Ishikawa (cell line): ENCODE measurements around the gene CROCC2.

Source experiments
- CEBPB ChIP-seq: IDR thresholded peaks from 2 replicates; pipeline ENCODE4 v1.6.1; 2012
- EGR1 ChIP-seq: IDR thresholded peaks from 2 replicates; pipeline ENCODE4 v1.6.1; 2012
- NFIC ChIP-seq: IDR thresholded peaks from 2 replicates; pipeline ENCODE4 v1.6.1; 2012
- RAD21 ChIP-seq: IDR thresholded peaks from 2 replicates; pipeline ENCODE4 v1.6.1; 2012; ENCODE audit warnings: low read depth
- TEAD4 ChIP-seq: IDR thresholded peaks from 2 replicates; pipeline ENCODE4 v1.6.1; 2012
- YY1 ChIP-seq: IDR thresholded peaks from 2 replicates; pipeline ENCODE4 v1.6.1; 2012; ENCODE audit warnings: low read depth
- ZBTB7A ChIP-seq: IDR thresholded peaks from 2 replicates; pipeline ENCODE4 v1.6.1; 2012; ENCODE audit warnings: low read depth
- TF ChIP-seq, protein P1 (sequence below): IDR thresholded peaks from 2 replicates; pipeline ENCODE4 v1.6.1; 2012; ENCODE audit warnings: low read depth, mild to moderate bottlenecking
- TF ChIP-seq, protein P2 (sequence below): IDR thresholded peaks from 2 replicates; pipeline ENCODE4 v1.6.1; 2012

DNA sequence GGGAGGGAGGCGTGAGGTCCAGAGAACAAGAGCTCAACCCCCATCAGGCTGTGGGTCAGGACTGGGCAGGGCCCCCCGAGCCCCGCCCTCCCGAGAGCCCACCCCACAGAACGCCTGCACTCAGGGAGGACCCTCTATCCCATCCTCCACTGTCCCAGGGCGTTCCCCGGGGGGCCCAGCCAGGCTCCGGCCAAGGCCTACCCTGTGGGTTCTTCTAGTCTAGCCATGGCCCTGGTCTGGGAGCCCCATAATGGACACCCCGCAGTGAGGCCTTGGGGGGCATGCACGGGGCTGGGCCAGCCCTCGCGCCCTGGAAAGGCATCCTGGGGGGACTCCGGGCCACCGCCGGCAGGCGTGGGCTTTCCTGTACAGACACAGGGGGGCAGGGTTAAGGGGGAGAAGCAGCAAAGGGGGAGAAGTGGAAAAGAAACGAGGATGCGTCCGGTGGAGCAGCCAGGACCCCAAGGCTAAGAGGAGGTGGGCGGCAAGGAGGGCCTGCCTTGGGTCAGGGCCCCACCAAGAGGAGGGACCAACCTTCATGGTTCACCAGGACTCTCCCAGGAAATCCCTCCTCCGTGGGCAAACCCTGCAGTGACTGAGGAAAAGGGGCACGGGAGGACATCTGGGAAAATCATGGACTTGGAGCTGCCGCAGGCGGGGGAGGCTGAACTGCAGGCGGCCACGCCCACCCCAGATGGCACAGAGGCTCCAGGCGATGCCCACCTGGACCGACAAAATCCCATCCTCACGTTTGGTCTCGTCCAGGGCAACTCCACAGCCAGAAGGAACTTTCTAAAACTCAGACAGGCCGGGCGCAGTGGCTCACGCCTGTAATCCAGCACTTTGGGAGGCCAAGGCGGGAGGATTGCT is 2.7 kb upstream of the CROCC2 start:
- TF ChIP-seq RAD21 (no peak), NFIC (no peak), YY1 (no peak), ZBTB7A (no peak), EGR1 (no peak), CEBPB (no peak), TEAD4 (no peak)
- TF ChIP-seq, protein P1, sequence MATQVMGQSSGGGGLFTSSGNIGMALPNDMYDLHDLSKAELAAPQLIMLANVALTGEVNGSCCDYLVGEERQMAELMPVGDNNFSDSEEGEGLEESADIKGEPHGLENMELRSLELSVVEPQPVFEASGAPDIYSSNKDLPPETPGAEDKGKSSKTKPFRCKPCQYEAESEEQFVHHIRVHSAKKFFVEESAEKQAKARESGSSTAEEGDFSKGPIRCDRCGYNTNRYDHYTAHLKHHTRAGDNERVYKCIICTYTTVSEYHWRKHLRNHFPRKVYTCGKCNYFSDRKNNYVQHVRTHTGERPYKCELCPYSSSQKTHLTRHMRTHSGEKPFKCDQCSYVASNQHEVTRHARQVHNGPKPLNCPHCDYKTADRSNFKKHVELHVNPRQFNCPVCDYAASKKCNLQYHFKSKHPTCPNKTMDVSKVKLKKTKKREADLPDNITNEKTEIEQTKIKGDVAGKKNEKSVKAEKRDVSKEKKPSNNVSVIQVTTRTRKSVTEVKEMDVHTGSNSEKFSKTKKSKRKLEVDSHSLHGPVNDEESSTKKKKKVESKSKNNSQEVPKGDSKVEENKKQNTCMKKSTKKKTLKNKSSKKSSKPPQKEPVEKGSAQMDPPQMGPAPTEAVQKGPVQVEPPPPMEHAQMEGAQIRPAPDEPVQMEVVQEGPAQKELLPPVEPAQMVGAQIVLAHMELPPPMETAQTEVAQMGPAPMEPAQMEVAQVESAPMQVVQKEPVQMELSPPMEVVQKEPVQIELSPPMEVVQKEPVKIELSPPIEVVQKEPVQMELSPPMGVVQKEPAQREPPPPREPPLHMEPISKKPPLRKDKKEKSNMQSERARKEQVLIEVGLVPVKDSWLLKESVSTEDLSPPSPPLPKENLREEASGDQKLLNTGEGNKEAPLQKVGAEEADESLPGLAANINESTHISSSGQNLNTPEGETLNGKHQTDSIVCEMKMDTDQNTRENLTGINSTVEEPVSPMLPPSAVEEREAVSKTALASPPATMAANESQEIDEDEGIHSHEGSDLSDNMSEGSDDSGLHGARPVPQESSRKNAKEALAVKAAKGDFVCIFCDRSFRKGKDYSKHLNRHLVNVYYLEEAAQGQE, result no peak
- TF ChIP-seq, protein P2, sequence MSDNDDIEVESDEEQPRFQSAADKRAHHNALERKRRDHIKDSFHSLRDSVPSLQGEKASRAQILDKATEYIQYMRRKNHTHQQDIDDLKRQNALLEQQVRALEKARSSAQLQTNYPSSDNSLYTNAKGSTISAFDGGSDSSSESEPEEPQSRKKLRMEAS, result no peak
